GOT3 (cell line): ENCODE results near the gene SNAPC1.
"Not testable (repeated sequence)": the region's sequence is repeated elsewhere in the genome, so short reads cannot be mapped to it uniquely, and the experiment has no call there.

Experiments used
- DNase-seq: peaks from one replicate; lab custom pipeline; 2025; ENCODE audit warnings: mixed read lengths; lab: John Stamatoyannopoulos, UW

SNAPC1 gene

GRCh38 chr14:61750708-61751474 lies 11.3 kb upstream of the SNAPC1 start:
- DNase-seq: no peak

- DNase-seq: no peak
Measured at GRCh38 chr14:61751475-61751989, 10.7 kb upstream of the SNAPC1 start.

DNA sequence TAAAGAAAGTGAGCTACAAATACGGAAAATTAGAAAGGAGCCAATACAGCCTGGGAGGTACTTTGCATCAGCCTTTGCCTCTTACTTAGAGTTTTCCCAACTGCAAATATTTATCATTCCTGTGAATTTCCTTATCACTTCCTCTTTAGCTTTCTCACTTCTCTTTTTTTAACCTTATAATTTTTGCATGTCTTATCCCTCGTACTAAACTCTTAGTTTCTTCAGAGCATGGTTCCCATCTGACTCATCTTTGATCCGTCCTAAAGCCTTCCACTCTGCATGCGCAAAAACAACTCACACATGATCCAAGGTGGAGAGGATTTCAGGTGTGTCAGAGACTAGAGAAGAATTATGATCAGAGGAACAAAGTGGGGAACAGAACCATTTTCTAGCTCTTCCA lies 9.6 kb upstream of the SNAPC1 start:
- no peak for DNase-seq

- DNase-seq: no peak
Measured at GRCh38 chr14:61753631-61754030, 8.6 kb upstream of the SNAPC1 start.

- DNase-seq: no peak
Measured at GRCh38 chr14:61754627-61755381, 7.4 kb upstream of the SNAPC1 start.

DNA sequence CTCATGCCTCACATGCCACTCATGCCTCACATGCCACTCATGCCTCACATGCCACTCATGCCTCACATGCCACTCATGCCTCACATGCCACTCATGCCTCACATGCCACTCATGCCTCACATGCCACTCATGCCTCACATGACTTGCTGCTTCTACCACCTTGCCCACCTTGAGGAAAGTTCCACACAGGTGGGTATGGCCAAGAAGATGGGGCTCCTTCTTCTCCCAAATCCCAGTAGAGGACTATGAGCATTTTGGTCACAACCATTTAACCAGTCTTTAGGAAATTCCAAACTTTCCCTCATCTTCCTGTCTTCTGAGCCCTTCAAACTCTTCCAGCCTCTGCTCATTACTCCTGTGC lies 6.9 kb upstream of the SNAPC1 start:
- DNase-seq: not testable (repeated sequence)

DNA sequence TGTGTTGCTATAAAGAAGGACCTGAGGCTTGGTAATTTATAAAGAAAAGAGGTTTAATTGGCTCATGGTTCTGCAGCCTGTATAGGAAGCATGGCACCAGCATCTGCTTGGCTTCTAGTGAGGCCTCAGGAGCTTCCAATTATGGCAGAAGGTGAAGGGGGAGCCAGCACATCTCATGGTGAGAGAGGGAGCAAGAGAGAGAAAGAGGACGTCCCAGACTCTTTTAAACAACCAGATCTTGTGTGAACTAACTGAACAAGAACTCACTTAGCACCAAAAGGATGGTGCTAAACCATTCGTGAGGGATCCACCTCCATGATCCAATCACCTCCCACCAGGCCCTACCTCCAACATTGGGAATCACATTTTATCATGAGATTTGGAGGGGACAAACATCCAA lies 6.1 kb upstream of the SNAPC1 start:
- no peak for DNase-seq

- DNase-seq: no peak
Measured at GRCh38 chr14:61759878-61760277, 2.3 kb upstream of the SNAPC1 start.

GRCh38 chr14:61761557-61761956 lies 663 bp upstream of the SNAPC1 start:
- no peak for DNase-seq

- no peak for DNase-seq
Measured at GRCh38 chr14:61764342-61765122, 2.3 kb downstream of the SNAPC1 start.

DNA sequence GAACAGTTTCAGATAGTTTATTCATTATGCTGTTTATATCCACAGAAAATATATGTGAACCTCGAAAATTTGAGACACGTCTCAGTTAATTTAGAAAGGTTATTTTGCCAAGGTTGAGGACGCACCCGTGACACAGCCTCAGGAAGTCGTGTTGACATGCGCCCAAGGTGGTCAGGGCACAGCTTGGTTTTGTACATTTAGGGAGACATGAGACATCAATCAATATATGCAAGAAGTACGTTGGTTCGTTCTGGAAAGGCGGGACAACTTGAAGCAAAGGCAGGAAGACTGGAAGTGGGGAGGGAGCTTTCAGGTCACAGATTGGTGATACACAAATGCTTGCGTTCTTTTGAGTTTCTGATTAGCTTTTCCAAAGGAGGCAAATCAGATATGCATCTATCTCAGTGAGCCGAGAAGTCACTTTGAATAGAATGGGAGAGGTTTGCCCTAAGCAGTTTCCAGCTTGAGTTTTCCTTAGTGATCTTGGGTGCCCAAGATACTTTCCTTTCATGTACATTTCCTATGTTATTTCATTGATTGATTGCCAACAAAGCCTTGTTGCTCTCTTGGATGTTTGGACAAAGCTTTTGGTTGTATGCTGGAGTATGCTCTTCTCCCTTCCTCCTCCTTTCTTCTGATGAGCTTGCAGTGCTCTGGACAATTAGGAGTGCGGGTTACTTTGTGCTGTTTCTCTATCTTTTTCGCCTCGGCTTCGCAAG lies 3.2 kb downstream of the SNAPC1 start:
- DNase-seq: no peak

GRCh38 chr14:61766151-61766550 lies 3.9 kb downstream of the SNAPC1 start:
- no peak for DNase-seq

- DNase-seq: no peak
Measured at GRCh38 chr14:61768240-61768639, 6.0 kb downstream of the SNAPC1 start.

GRCh38 chr14:61769893-61770292 lies 7.7 kb downstream of the SNAPC1 start:
- no peak for DNase-seq

DNA sequence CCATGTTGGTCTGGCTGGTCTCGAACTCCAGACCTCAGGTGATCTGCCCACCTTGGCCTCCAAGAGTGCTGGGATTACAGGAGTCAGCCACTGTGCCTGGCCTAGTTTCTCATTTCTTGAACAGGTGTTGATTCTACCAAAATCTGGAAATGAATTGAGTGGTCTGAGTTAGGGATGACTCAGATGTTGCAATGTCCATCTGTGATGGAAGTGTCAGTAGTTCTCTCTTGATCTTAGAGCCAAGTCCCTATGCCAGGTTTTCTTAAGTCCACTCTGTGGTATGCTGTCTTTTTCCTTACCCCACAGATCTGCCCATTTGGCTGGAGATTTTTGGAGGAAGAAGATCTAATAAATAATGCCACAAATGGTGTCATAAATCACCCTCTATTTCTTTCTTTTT lies 12.6 kb downstream of the SNAPC1 start:
- no peak for DNase-seq

DNA sequence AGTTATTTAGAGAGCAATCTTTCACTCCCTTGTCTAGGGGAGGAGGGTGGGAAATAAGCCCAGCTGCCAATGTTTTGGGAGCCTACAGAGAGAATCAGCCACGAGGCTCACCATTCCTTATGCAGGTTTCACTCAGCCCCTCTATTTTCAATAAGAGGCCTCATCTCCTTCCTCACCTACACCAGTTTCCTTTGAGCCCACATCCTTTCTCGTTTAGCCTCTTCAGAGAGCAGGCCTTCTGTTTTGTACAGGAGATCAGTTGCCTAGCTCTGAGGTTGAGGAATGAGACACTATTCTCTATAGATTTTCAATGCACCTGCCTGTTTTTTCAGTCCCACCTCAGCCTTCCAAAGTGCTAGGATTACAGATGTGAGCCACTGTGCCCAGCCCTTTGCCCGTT lies 17.9 kb downstream of the SNAPC1 start:
- DNase-seq: no peak

GRCh38 chr14:61797309-61797708 lies 35.1 kb downstream of the SNAPC1 start:
- no peak for DNase-seq

- no peak for DNase-seq
Measured at GRCh38 chr14:61802010-61802568, 39.9 kb downstream of the SNAPC1 start.

DNA sequence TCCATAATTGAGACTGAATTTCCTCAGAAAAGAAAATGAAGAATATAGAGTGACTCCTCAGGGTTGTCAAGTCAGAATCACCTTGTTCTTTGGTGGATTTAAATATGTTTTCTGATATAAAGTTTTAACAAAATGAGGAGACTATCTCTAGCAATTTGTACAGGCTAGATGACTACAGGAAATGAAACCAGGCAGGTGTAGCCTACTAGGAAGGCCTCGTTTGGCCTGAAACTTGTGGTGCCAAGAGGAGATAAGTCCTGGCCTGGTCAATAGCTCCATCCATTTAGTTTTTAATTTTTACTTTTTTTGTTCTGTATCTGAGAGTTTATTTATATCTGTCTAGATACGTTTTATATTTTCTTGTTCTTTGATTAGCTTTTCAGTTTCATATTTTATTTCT lies 41.5 kb downstream of the SNAPC1 start:
- DNase-seq: no peak

DNA sequence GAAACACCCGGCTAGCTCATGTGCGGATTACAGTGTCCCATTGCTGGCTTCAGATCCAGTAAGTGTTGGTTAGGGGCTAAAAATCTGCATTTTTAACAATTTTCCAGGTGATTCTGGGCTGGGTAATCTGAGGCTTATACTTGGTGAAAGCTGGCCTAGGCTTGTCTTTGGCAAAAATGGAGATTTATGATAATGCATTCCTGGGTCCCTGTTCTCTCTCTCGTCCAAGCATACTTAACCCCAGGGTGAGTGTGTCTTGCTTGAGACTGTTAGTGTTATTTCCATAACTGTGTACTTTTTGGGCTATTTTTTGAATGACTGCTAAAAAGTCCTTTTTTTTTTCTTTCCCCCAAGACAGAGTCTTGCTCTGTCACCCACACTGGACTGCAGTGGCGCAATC lies 43.2 kb downstream of the SNAPC1 start:
- no peak for DNase-seq

DNA sequence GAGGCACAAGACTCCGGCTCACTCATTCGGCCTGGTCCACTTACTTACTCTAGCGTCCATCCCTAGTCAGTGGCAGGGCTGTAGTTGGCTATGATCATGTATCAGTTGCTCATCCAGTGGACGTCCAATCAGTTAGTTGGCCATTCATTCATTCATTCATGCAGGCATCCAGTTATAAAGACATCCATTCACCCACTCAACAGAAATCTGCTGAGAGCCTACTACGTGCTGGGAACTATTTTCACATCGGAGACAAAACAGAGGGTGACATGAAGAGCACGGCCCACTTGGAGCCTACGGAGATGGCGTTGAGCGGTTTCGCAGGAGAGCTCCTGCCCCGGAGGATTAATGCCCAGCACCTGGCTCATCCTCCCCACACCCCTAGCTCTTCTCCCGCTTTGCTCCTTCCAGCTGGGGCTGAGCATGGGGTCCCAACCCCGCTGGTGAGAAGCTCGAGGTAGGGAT lies 49.7 kb downstream of the SNAPC1 start:
- DNase-seq: no peak
